K562 (cell line): ENCODE data around the gene RETSAT. TPM values are rescaled to one million over a fixed set of nuclear protein-coding genes. Genes with fewer than 3 reads are reported as not detected.

Experiments
- JUNB ChIP-seq: fragments of 450-650 bp; formaldehyde crosslinking; conservative IDR thresholded peaks from 2 replicates; pipeline ENCODE4 v1.4.0; 2020; ENCODE audit warnings: mild to moderate bottlenecking
- polyA plus RNA-seq, 8 experiments: library from polyadenylated mRNA; depleted of rRNA in 4 of 8; stranded (reverse) in 5 of 8; unstranded in 3 of 8; fragments of >200 nt; fragmentation: Nextera tagmentation in 2 of 8; fragmentation: Illumina TruSeq in 1 of 8; extraction: Ambion mirVana in 2 of 8; extraction: Trizol in 1 of 8; gene quantifications; 2 replicates each; pipeline versions ENCODE4 v1.2.1 to v1.2.3, GENCODE V29; 2011 to 2014; ENCODE audit warnings: inconsistent platforms in 1 of 8, missing spikeins in 1 of 8
- total RNA-seq, 7 experiments: library from RNA; depleted of rRNA in 6 of 7; stranded (reverse); fragments of >200 nt in 6 of 7; fragmentation: Illumina TruSeq in 2 of 7; extraction: Trizol in 2 of 7; gene quantifications; 2 replicates each; pipeline versions ENCODE4 v1.2.1 to v1.2.3, GENCODE V29; 2011 to 2021; ENCODE audit warnings: low replicate concordance in 1 of 7
- TF ChIP-seq, protein P1 (sequence below): sonication (generic); formaldehyde crosslinking; IDR thresholded peaks from 2 replicates; pipeline ENCODE4 v1.5.0; 2020; ENCODE audit warnings: missing genetic modification reagents
- TF ChIP-seq, protein P2 (sequence below), 2 experiments: fragments of 250-450 bp in 1 of 2; fragments of 450-650 bp in 1 of 2; sonication (Bioruptor Pico) in 1 of 2; IDR thresholded peaks; 2 replicates each; pipeline versions ENCODE4 v1.6.1 to v1.8.0; 2016 to 2021; ENCODE audit warnings: mild to moderate bottlenecking in 2 of 2, moderate library complexity in 2 of 2, missing compliant biosample characterization in 1 of 2, missing genetic modification characterization in 1 of 2
- TF ChIP-seq, protein P3 (sequence below): fragments of 450-650 bp; formaldehyde crosslinking; conservative IDR thresholded peaks from 2 replicates; pipeline ENCODE4 v1.4.0; 2022; ENCODE audit warnings: mild to moderate bottlenecking, missing genetic modification characterization
- TF ChIP-seq, protein P4 (sequence below): fragments of 450-650 bp; IDR thresholded peaks from 2 replicates; pipeline ENCODE4 v1.6.1; 2017; ENCODE audit warnings: antibody characterized with exemption, mild to moderate bottlenecking
- TF ChIP-seq, protein P5 (sequence below): sonication (generic); formaldehyde crosslinking; IDR thresholded peaks from 2 replicates; pipeline ENCODE4 v1.8.1; 2023; ENCODE audit warnings: mild to moderate bottlenecking, missing genetic modification reagents

RETSAT gene
- total and polyA plus RNA-seq, 9 of the 15 experiments (the other 6 are each of a cell fraction or from before 2014, with no cell fraction given), result 1.9 to 21.6 (median 16.5) TPM

DNA sequence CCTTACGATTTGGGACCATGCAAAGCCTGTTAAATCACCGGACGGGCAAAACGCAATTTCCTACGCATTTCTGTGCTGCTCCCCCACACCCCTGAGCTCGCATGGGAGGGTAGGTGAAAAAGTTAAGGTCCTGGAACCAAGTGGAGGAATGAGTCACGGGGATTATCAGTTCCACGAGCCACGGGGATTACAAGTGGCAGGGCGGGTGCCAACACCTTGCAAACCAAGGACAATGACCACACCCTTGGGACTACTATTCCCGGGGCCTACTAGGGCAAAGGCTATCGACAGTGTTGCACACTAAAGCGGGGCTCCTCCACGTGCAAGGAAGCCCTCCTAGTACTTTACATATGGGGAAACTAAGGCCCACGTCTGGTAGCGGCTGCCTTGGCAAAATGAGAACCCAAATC, 447 bp downstream of the RETSAT start (continued):
- TF ChIP-seq, protein P1, sequence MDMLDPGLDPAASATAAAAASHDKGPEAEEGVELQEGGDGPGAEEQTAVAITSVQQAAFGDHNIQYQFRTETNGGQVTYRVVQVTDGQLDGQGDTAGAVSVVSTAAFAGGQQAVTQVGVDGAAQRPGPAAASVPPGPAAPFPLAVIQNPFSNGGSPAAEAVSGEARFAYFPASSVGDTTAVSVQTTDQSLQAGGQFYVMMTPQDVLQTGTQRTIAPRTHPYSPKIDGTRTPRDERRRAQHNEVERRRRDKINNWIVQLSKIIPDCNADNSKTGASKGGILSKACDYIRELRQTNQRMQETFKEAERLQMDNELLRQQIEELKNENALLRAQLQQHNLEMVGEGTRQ (CRISPR knock-in tag), result no peak
- TF ChIP-seq, protein P2, sequence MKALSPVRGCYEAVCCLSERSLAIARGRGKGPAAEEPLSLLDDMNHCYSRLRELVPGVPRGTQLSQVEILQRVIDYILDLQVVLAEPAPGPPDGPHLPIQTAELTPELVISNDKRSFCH (CRISPR knock-in tag; IDR thresholded peaks at IDR 0.05), result no peak
- TF ChIP-seq, protein P2 (tag; IDR thresholded peaks at IDR 0.05), result no peak
- TF ChIP-seq, protein P3, sequence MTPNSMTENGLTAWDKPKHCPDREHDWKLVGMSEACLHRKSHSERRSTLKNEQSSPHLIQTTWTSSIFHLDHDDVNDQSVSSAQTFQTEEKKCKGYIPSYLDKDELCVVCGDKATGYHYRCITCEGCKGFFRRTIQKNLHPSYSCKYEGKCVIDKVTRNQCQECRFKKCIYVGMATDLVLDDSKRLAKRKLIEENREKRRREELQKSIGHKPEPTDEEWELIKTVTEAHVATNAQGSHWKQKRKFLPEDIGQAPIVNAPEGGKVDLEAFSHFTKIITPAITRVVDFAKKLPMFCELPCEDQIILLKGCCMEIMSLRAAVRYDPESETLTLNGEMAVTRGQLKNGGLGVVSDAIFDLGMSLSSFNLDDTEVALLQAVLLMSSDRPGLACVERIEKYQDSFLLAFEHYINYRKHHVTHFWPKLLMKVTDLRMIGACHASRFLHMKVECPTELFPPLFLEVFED, result no peak
- TF ChIP-seq JUNB (CRISPR knock-in tag), result no peak
- TF ChIP-seq, protein P4, sequence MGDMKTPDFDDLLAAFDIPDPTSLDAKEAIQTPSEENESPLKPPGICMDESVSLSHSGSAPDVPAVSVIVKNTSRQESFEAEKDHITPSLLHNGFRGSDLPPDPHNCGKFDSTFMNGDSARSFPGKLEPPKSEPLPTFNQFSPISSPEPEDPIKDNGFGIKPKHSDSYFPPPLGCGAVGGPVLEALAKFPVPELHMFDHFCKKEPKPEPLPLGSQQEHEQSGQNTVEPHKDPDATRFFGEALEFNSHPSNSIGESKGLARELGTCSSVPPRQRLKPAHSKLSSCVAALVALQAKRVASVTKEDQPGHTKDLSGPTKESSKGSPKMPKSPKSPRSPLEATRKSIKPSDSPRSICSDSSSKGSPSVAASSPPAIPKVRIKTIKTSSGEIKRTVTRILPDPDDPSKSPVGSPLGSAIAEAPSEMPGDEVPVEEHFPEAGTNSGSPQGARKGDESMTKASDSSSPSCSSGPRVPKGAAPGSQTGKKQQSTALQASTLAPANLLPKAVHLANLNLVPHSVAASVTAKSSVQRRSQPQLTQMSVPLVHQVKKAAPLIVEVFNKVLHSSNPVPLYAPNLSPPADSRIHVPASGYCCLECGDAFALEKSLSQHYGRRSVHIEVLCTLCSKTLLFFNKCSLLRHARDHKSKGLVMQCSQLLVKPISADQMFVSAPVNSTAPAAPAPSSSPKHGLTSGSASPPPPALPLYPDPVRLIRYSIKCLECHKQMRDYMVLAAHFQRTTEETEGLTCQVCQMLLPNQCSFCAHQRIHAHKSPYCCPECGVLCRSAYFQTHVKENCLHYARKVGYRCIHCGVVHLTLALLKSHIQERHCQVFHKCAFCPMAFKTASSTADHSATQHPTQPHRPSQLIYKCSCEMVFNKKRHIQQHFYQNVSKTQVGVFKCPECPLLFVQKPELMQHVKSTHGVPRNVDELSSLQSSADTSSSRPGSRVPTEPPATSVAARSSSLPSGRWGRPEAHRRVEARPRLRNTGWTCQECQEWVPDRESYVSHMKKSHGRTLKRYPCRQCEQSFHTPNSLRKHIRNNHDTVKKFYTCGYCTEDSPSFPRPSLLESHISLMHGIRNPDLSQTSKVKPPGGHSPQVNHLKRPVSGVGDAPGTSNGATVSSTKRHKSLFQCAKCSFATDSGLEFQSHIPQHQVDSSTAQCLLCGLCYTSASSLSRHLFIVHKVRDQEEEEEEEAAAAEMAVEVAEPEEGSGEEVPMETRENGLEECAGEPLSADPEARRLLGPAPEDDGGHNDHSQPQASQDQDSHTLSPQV, result peak; percentile 41; the same call in 1 of the 2 replicates
- TF ChIP-seq, protein P5, sequence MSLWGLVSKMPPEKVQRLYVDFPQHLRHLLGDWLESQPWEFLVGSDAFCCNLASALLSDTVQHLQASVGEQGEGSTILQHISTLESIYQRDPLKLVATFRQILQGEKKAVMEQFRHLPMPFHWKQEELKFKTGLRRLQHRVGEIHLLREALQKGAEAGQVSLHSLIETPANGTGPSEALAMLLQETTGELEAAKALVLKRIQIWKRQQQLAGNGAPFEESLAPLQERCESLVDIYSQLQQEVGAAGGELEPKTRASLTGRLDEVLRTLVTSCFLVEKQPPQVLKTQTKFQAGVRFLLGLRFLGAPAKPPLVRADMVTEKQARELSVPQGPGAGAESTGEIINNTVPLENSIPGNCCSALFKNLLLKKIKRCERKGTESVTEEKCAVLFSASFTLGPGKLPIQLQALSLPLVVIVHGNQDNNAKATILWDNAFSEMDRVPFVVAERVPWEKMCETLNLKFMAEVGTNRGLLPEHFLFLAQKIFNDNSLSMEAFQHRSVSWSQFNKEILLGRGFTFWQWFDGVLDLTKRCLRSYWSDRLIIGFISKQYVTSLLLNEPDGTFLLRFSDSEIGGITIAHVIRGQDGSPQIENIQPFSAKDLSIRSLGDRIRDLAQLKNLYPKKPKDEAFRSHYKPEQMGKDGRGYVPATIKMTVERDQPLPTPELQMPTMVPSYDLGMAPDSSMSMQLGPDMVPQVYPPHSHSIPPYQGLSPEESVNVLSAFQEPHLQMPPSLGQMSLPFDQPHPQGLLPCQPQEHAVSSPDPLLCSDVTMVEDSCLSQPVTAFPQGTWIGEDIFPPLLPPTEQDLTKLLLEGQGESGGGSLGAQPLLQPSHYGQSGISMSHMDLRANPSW (CRISPR knock-in tag), result no peak
